ENCODE results near the gene SCARB1.
A peak's percentile ranks its signal among the peaks of the same experiment; 100 is the strongest.

Gene SCARB1

DNA sequence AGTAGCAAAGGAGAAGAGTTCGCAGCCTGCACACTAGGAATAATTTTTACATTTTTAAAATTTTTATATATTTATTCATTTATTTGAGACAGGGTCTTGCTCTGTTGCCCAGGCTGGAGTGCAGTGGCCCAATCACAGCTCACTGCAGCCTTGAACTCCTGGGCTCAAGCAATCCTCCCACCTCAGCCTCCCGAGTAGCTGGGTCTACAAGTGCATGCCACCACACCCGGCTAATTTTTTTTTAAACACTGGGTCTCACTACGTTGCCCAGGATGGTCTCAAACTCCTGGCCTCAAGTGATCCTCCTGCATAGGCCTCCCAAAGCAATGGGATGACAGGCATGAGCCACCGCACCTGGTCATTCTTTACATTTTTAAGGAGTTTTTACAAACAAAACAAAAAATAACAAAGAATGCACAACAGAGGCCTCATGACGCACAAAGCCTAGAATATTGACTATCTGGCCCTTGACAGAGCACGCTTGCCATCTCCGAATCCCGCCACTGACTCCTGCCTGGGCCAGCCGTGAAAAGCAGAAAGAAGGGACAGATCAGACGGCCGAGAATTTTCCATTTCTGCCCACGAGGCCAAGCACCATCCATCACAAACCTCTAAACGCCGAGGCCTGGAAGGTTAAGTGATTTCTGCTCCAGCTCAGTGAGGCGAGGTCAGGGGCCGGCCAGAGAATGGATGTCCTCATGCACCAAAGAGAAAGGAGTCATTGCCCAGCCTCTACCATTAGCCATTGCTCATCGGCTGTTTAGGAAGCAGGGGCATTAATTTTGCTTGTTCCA is 120.0 kb downstream of the SCARB1 start:
- TF ChIP-seq, protein P1, sequence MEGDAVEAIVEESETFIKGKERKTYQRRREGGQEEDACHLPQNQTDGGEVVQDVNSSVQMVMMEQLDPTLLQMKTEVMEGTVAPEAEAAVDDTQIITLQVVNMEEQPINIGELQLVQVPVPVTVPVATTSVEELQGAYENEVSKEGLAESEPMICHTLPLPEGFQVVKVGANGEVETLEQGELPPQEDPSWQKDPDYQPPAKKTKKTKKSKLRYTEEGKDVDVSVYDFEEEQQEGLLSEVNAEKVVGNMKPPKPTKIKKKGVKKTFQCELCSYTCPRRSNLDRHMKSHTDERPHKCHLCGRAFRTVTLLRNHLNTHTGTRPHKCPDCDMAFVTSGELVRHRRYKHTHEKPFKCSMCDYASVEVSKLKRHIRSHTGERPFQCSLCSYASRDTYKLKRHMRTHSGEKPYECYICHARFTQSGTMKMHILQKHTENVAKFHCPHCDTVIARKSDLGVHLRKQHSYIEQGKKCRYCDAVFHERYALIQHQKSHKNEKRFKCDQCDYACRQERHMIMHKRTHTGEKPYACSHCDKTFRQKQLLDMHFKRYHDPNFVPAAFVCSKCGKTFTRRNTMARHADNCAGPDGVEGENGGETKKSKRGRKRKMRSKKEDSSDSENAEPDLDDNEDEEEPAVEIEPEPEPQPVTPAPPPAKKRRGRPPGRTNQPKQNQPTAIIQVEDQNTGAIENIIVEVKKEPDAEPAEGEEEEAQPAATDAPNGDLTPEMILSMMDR (conservative IDR thresholded peaks at IDR 0.05) = no peak

DNA sequence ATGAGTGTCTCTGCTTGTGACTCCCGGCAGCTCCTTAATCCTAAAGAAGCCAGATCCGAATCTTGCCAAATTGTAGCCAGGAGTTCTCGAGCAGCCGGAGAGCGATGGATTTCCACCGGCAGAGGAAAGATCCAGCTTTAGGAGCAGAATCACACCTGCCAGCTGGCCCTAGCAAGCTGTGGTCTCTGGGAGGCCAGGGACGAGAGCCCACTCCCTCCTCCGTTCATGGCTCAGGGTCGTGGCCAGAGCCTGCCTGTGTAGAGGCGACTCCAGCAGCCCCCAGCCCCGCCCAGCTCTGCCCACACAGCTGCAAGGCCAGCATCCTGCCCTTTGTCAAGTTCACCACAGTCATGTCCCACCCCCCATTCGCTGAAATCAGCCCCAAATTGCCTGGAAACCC is 121.0 kb downstream of the SCARB1 start:
- TF ChIP-seq, protein P1 (conservative IDR thresholded peaks at IDR 0.05) = no peak
- peak overlapping the region; percentile 86 for H3K27ac ChIP-seq

More for the DNA sequence above, 120.0 kb downstream of the SCARB1 start:
- peak overlapping the region; percentile 86 for H3K27ac ChIP-seq

DNA sequence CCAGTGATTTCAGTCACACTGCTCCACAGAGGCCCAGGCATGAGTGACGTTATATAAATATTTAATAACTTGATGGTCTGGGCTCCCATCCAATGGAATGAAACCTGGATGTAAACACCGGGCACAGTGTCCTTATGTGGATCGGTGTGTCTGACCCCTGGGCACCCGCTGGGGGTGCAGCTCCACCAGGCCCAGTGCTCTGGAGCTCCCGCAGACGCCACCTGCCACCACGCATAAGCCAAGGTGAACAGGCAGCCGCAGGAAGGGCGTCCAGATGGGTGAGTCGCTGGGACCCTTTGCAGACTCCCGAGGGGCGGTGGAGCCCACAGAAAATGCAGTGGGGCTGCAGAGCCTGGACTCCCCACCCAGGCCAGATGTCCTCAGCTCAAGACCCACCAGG is 121.6 kb downstream of the SCARB1 start:
- peak overlapping the region; percentile 86 for H3K27ac ChIP-seq
- TF ChIP-seq, protein P1 (conservative IDR thresholded peaks at IDR 0.05) = peak; percentile 25

DNA sequence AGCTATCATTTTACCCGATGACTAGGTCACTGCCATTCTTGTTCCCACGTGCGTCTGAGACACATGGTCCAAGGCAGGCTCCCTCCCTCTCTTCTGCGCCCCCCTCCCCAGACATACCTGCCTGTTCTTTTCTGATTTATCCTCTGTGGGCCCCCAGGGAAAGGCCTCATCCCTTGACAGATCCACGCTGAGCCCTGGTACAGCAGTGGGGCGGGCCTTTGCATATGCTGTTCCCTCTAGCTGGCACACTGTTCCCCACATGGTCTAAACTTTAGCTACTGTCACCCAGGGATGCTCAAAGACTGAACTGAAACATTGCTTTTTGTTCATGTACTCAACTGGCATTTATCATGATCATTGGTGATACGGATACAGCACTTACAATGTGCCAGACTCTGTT is 122.5 kb downstream of the SCARB1 start:
- H3K27ac ChIP-seq = peak overlapping the region; percentile 86
- TF ChIP-seq, protein P1 (conservative IDR thresholded peaks at IDR 0.05) = no peak

DNA sequence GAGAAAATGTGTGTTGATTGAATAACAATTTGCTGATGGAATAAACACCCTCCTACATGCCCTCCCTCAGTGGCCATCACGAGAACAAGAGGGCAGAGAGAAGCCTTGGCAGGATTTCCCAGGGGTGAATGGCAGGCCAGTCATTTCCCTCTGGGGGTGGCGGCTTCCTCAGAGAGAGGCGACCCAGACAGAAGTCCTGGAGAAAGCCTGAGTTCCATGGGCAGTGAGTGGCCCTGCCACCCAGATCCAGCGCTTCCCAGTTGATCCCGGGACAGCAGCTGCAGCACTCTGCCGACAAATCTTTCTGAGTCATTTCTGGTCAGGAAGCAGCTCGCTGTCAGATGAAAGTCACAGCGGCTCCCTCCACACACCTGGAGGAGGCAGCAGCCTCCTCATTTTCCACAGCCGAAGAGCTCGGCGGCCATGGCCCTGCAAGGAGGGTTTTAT is 123.0 kb downstream of the SCARB1 start:
- peak overlapping the region; percentile 86 for H3K27ac ChIP-seq

DNA sequence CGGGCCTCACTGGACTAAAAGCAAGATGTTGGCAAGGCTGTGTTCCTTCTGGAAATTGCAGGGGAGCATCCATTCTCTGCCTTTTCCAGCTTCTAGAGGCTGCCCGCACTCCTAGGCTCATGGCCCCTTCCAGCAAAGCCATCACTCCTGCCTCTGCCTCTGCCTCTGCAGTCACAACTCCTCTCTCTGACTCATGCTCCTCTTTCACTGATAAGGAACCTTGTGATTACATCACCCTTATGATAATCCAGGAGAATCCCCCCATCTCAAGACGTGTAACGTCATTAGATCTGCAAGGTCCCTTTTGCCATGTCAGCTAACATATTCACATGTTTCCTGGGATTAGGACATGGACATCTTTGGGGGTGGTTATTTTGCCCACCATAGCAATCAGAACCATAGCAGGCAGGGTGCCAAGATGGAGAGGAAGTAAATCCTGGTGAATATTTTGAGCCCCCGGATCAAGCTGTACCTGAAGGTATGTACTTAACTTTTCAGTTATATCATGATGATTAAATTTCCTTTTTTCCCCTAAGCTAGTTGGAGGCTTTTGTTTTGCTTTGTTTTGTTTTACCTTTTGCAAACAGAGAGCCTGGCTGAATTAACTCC is 123.6 kb downstream of the SCARB1 start:
- TF ChIP-seq, protein P1 (conservative IDR thresholded peaks at IDR 0.05) = no peak
- peak overlapping the region; percentile 86 for H3K27ac ChIP-seq

More for the DNA sequence above, 123.0 kb downstream of the SCARB1 start:
- TF ChIP-seq, protein P1 (conservative IDR thresholded peaks at IDR 0.05) = no peak

DNA sequence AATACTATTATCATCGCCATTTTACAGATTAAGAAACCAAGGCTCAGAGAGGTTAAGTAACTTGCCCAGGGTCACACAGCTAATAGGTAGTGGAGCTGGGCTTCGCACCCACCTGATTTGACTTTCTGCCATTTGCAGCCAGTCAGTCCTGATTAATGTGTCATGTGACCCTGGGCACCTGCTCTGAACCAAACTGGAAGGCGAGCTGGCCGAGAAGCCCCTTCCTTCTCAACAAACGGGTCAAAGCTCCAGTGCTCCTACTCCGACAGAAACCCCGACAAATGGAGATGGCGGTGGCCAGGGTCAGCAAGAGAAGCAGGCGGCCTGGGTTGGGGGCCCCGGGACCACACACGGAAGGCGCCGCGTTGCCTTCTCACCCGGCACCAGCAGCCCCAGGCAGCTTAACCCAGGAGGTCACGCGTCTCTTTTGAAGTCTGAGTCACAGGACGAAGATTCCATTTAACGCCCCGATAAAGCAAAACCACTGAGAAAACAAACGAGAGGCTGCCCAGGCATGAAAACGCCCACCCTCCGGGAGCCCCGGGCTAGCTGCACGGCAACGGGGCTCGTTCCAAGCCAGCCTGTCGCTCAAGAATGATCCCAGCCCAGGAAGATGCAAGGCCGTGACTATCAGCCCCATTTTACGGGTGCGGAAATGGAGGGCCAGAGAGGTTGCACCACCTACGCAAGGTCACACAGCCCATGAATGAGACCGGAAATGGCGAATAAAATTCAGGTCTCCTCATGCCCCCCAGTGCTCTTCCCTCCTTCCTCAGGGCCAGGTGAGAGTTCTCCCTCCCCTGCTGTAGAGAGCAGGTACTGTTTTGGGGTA is 124.8 kb downstream of the SCARB1 start:
- peak overlapping the region; percentile 86; the same call in 1 of the 2 replicates for H3K27ac ChIP-seq
- TF ChIP-seq, protein P1 (conservative IDR thresholded peaks at IDR 0.05) = no peak
